GM20000 (cell line): ENCODE data around the gene CCS.

Source experiments
- DNase-seq: peaks from one replicate; pipeline ENCODE4 v3.0.0; 2012; ENCODE audit warnings: low spot score
- TF ChIP-seq, protein P1 (sequence below): IDR thresholded peaks from 2 replicates; pipeline ENCODE4 v1.5.1; 2012; ENCODE audit warnings: mild to moderate bottlenecking, control low read depth; ENCODE audit errors: extremely low read depth, missing control alignments

CCS gene

DNA sequence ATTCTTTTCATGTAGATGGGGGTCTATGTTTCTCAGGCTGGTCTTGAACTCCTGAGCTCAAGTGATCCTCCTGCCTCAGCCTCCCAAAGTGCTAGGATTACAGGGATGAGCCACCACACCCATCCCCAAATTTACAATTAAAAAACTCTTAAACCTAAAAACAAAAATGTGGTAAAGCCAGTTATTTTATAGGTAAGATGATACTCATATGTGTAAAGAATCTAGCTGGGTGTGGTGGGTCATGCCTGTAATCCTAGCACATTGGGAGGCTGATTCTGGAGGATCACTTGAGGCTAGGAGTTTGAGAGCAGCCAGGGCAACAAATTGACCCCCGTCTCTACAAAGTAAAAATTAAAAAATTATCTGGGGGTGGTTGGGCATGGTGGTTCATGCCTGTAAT lies 19.5 kb downstream of the CCS start:
- no peak for DNase-seq
- TF ChIP-seq, protein P1, sequence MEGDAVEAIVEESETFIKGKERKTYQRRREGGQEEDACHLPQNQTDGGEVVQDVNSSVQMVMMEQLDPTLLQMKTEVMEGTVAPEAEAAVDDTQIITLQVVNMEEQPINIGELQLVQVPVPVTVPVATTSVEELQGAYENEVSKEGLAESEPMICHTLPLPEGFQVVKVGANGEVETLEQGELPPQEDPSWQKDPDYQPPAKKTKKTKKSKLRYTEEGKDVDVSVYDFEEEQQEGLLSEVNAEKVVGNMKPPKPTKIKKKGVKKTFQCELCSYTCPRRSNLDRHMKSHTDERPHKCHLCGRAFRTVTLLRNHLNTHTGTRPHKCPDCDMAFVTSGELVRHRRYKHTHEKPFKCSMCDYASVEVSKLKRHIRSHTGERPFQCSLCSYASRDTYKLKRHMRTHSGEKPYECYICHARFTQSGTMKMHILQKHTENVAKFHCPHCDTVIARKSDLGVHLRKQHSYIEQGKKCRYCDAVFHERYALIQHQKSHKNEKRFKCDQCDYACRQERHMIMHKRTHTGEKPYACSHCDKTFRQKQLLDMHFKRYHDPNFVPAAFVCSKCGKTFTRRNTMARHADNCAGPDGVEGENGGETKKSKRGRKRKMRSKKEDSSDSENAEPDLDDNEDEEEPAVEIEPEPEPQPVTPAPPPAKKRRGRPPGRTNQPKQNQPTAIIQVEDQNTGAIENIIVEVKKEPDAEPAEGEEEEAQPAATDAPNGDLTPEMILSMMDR, result no peak

DNA sequence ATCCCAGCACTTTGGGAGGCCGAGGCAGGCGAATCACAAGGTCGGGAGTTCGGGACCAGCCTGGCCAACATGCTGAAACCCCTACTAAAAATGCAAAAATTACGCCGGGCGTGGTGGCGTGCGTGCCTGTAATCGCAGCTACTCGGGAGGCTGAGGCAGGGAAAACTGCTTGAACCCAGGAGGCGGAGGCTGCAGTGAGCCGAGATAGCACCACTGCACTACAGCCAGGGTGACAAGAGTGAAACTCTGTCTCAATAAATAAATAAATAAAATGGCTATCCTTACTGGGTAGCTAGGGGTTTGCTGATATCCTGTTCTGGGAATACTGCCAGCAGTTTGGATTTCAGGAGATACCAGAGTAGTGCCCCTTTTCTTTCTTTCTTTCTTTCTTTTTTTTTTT lies 21.1 kb downstream of the CCS start:
- DNase-seq, result no peak
- TF ChIP-seq, protein P1, result no peak

DNA sequence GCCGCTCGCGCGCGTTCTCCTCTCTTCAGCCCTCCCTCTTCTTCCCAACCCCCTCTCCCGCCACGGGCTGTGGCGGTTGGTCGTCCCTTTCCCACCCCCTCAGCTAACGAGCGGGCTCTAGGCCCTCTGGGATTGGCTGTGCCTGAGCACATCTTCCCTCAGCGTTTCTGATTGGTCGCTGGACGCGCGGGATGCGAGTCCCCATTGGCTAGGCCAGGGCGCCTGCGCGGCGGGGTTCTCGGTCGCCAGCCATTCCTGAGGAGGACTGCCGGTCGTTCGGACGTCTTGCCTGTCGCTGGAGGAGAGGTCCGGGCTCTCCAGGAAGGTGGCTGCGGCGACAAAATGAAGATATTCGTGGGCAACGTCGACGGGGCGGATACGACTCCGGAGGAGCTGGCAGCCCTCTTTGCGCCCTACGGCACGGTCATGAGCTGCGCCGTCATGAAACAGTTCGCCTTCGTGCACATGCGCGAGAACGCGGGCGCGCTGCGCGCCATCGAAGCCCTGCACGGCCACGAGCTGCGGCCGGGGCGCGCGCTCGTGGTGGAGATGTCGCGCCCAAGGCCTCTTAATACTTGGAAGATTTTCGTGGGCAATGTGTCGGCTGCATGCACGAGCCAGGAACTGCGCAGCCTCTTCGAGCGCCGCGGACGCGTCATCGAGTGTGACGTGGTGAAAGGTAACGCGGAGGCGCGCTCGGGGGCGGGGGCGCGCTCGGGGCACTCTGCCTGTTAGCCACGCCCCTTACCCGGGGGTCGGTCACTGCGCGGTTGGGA lies 23.6 kb downstream of the CCS start, which contains the start of gene RBM14:
TSS of gene RBM14 (plus strand) at position 252 of the 776 bp plus-strand sequence. CDS start at position 343, 91 bp downstream.
- TF ChIP-seq, protein P1, result no peak

DNA sequence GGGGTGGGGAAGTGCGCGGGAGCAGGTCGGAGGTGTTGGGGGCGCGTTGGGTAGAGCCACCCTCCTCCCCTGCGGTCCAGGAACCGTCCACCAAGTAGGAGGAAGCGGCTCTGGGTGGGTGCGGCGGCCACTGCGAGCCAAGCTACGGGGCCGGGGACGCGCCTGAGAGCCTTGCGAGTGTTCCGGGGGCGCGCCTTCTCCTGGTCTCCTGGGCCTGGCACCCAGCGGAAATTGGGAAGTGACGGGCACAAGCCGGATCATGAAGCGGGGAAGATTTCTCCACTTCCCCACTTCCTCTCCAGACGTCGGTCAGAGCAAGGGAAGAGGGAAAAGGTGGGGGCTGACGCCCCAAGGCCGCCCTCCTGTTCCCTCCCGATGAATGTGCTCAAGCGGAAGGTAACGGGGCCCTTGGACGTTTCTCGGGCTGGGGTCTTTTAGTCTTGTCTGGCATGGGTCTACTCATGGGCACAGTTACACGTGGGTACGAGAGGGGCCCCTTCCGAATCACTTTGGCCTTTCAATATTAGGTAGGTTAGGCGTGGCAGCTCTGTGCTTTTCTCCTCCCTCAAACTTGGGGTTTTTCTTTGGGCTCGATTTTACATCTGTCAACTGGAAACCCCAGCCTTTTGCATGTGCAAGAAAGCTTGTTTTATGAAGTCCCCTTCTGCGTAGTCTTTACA lies 24.3 kb downstream of the CCS start:
- TF ChIP-seq, protein P1, result no peak
- no peak for DNase-seq

More for the DNA sequence above, 23.6 kb downstream of the CCS start, which contains the start of gene RBM14:
- DNase-seq, result peak; percentile 99

DNA sequence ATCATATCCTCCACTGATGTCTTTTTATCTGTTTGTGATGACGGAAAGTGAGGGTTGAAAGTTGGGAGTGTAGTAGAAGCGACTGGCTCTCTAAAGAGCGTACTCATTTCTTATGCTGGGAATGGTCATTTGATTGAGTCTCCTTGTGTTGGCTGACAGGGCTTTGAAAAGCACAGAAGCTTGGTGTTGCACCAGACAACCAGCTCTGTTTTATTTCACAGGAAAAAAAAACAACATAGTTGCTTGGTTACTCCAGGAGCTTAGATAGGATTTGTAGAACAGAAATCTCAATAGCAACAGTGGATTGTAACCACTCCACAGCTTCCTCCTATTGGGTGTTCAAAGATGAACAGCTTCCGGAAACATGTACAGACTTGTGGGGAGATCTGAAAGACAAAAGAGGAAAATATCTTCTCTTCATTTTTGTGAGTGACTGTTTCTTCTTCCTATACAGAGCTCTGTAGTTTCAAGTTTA lies 26.1 kb downstream of the CCS start:
- TF ChIP-seq, protein P1, result no peak
- peak; percentile 58 for DNase-seq

DNA sequence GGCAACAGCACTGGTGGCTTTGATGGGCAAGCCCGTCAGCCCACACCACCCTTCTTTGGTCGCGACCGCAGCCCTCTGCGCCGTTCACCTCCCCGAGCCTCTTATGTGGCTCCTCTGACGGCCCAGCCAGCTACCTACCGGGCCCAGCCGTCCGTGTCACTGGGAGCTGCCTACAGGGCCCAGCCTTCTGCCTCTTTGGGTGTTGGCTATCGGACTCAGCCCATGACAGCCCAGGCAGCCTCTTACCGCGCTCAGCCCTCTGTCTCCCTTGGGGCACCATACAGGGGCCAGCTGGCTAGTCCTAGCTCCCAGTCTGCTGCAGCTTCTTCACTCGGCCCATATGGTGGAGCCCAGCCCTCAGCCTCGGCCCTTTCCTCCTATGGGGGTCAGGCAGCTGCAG lies 31.5 kb downstream of the CCS start:
- no peak for DNase-seq
- TF ChIP-seq, protein P1, result no peak

DNA sequence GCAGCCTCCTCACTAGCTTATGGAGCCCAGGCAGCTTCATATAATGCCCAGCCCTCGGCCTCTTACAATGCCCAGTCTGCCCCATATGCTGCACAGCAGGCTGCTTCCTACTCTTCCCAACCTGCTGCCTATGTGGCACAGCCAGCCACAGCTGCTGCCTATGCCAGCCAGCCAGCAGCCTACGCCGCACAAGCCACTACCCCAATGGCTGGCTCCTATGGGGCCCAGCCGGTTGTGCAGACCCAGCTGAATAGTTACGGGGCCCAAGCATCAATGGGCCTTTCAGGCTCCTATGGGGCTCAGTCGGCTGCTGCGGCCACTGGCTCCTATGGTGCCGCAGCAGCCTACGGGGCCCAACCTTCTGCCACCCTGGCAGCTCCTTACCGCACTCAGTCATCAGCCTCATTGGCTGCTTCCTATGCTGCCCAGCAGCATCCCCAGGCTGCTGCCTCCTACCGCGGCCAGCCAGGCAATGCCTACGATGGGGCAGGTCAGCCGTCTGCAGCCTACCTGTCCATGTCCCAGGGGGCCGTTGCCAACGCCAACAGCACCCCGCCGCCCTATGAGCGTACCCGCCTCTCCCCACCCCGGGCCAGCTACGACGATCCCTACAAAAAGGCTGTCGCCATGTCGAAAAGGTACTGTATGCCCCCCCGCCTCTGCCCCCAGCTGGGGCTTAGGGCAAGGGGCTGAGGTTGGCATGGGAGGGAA lies 32.2 kb downstream of the CCS start:
- no peak for DNase-seq
- TF ChIP-seq, protein P1, result no peak
